Uterus (tissue), 2 donors: ENCODE results near the gene ST6GALNAC5.

ENCODE experiments used
- POLR2A ChIP-seq, 2 donors: fragments of 450-650 bp; IDR thresholded peaks; one replicate each; pipeline ENCODE4 v1.6.1; 2016; ENCODE audit warnings: antibody characterized with exemption in 2 of 2, mild to moderate bottlenecking in 1 of 2, moderate library complexity in 1 of 2
- TF ChIP-seq, protein P1 (sequence below), 4 experiments: fragments of 200-600 bp in 2 of 4; fragments of 450-650 bp in 2 of 4; sonication (generic) in 2 of 4; IDR thresholded peaks; one replicate each; pipeline ENCODE4 v1.5.1; 2016 to 2019; ENCODE audit warnings: antibody characterized with exemption in 4 of 4, mild to moderate bottlenecking in 2 of 4, moderate library complexity in 1 of 4

GRCh38 chr1:77103486-77103885 lies 236.2 kb downstream of the ST6GALNAC5 start:
- TF ChIP-seq, protein P1, sequence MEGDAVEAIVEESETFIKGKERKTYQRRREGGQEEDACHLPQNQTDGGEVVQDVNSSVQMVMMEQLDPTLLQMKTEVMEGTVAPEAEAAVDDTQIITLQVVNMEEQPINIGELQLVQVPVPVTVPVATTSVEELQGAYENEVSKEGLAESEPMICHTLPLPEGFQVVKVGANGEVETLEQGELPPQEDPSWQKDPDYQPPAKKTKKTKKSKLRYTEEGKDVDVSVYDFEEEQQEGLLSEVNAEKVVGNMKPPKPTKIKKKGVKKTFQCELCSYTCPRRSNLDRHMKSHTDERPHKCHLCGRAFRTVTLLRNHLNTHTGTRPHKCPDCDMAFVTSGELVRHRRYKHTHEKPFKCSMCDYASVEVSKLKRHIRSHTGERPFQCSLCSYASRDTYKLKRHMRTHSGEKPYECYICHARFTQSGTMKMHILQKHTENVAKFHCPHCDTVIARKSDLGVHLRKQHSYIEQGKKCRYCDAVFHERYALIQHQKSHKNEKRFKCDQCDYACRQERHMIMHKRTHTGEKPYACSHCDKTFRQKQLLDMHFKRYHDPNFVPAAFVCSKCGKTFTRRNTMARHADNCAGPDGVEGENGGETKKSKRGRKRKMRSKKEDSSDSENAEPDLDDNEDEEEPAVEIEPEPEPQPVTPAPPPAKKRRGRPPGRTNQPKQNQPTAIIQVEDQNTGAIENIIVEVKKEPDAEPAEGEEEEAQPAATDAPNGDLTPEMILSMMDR (IDR thresholded peaks at IDR 0.05) = no peak
- TF ChIP-seq POLR2A (IDR thresholded peaks at IDR 0.05) = no peak
